GM06990 (cell line): ENCODE measurements around the gene SEMA7A.
"Not testable (repeated sequence)": the region's sequence is repeated elsewhere in the genome, so short reads cannot be mapped to it uniquely, and the experiment has no call there.

Source experiments
- DNase-seq: peaks from one replicate; pipeline ENCODE4 v3.0.0-alpha.2; 2011; ENCODE audit not compliant: insufficient read length; ENCODE audit errors: extremely low read depth
- H3K27me3 ChIP-seq: replicated peaks from 2 replicates; pipeline ENCODE4 v1.6.0; 2011; ENCODE audit warnings: low read length; ENCODE audit not compliant: control insufficient read depth, insufficient read depth
- H3K36me3 ChIP-seq: 2 replicates; pipeline ENCODE4 v1.5.1; 2011; ENCODE audit warnings: low read length; ENCODE audit not compliant: control insufficient read depth, insufficient read depth
- H3K4me3 ChIP-seq: replicated peaks from 2 replicates; pipeline ENCODE4 v1.5.1; 2011; ENCODE audit warnings: low read depth, mild to moderate bottlenecking, control low read depth, low read length
- TF ChIP-seq, protein P1 (sequence below): IDR thresholded peaks from 2 replicates; pipeline ENCODE4 v1.5.1; 2011; ENCODE audit warnings: low read length, control low read depth, mild to moderate bottlenecking, inconsistent platforms; ENCODE audit not compliant: insufficient read depth, poor library complexity, severe bottlenecking

Gene SEMA7A

DNA sequence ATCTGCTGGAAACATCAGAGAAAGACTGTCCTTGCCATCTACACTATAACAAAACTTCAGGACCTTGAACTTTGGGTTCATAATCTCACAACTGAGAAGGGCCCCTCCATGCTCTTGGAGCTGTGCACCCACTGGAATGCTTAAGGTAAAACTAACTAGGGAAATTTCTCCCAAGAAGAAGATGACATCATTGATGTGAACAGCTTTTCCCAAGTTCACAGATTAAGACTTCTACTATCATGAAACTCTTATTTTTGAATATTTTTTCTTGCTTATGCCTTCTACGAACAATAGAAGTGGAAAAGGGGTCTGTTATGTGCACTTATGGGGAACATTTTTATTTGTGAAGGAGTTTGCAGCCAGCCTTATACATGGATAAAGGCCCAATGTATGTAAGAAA, 71.3 kb downstream of the SEMA7A start:
- Histone ChIP-seq H3K4me3 (no peak overlapping the region), H3K36me3 (no peaks in the 10 kb centered on the region), H3K27me3 (no peaks in the 10 kb centered on the region; the same call in 1 of the 2 replicates)
- DNase-seq = no peak
- TF ChIP-seq, protein P1, sequence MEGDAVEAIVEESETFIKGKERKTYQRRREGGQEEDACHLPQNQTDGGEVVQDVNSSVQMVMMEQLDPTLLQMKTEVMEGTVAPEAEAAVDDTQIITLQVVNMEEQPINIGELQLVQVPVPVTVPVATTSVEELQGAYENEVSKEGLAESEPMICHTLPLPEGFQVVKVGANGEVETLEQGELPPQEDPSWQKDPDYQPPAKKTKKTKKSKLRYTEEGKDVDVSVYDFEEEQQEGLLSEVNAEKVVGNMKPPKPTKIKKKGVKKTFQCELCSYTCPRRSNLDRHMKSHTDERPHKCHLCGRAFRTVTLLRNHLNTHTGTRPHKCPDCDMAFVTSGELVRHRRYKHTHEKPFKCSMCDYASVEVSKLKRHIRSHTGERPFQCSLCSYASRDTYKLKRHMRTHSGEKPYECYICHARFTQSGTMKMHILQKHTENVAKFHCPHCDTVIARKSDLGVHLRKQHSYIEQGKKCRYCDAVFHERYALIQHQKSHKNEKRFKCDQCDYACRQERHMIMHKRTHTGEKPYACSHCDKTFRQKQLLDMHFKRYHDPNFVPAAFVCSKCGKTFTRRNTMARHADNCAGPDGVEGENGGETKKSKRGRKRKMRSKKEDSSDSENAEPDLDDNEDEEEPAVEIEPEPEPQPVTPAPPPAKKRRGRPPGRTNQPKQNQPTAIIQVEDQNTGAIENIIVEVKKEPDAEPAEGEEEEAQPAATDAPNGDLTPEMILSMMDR = no peak

GRCh38 chr15:74360855-74361254, 72.9 kb downstream of the SEMA7A start:
- not testable (repeated sequence) for DNase-seq, H3K4me3 ChIP-seq, H3K36me3 ChIP-seq, H3K27me3 ChIP-seq

DNA sequence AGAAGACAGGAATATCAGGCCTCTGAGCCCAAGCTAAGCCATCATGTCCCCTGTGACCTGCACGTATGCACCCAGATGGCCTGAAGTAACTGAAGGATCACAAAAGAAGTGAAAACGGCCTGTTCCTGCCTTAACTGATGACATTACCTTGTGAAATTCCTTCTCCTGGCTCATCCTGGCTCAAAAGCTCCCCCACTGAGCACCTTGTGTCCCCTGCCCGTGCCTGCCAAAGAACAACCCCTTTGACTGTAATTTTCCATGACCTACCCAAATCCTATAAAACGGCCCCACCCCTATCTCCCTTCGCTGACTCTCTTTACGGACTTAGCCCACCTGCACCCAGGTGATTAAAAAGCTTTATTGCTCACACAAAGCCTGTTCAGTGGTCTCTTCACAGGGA, 74.4 kb downstream of the SEMA7A start:
- not testable (repeated sequence) for DNase-seq, H3K27me3 ChIP-seq, H3K4me3 ChIP-seq, H3K36me3 ChIP-seq
